Spleen (tissue), 11 donors: ENCODE results near the gene USH2A. TPM values are rescaled to one million over a fixed set of nuclear protein-coding genes. Genes with fewer than 3 reads are reported as not detected.

ENCODE experiments used
- DNase-seq: peaks from one replicate; pipeline ENCODE4 v3.0.0-alpha.2; 2020
- H3K27ac ChIP-seq, 8 donors: fragments of 200-600 bp; sonication (generic) in 7 of 8; 1 replicate in 4 of 8; 2 replicates in 4 of 8; pipeline versions ENCODE4 v1.5.0 to v1.8.0; 2016 to 2021; ENCODE audit warnings: inconsistent platforms in 4 of 8, mild to moderate bottlenecking in 4 of 8, moderate library complexity in 1 of 8
- H3K27me3 ChIP-seq, 7 donors: fragments of 200-600 bp; sonication (generic) in 6 of 7; replicated peaks in 1 of 7; 1 replicate in 4 of 7; 2 replicates in 3 of 7; pipeline versions ENCODE4 v1.5.0 to v1.8.0; 2016 to 2021; ENCODE audit warnings: inconsistent platforms in 3 of 7, mild to moderate bottlenecking in 1 of 7
- H3K36me3 ChIP-seq, 6 donors: fragments of 200-600 bp; sonication (generic) in 5 of 6; 1 replicate in 4 of 6; 2 replicates in 2 of 6; pipeline versions ENCODE4 v1.5.0 to v1.8.0; 2016 to 2021; ENCODE audit warnings: inconsistent platforms in 2 of 6
- H3K4me1 ChIP-seq, 6 donors: fragments of 200-600 bp; sonication (generic) in 5 of 6; 1 replicate in 3 of 6; 2 replicates in 3 of 6; pipeline versions ENCODE4 v1.5.0 to v1.8.0; 2016 to 2021; ENCODE audit warnings: inconsistent platforms in 3 of 6
- H3K4me3 ChIP-seq, 8 donors: fragments of 200-600 bp; sonication (generic) in 7 of 8; 1 replicate in 4 of 8; 2 replicates in 4 of 8; pipeline versions ENCODE4 v1.5.0 to v1.8.0; 2016 to 2021; ENCODE audit warnings: inconsistent platforms in 4 of 8, mild to moderate bottlenecking in 4 of 8, moderate library complexity in 2 of 8
- H3K9me3 ChIP-seq, 8 donors: fragments of 200-600 bp; sonication (generic) in 7 of 8; 1 replicate in 4 of 8; 2 replicates in 4 of 8; pipeline versions ENCODE4 v1.5.0 to v1.8.0; 2016 to 2021; ENCODE audit warnings: inconsistent platforms in 4 of 8
- POLR2A ChIP-seq, 3 donors: fragments of 450-650 bp; IDR thresholded peaks; one replicate each; pipeline ENCODE4 v1.5.1; 2017; ENCODE audit warnings: antibody characterized with exemption in 3 of 3, mild to moderate bottlenecking in 1 of 3
- POLR2AphosphoS5 ChIP-seq, 3 donors: sonication (generic); formaldehyde crosslinking; IDR thresholded peaks; one replicate each; pipeline ENCODE4 v1.5.1; 2017; ENCODE audit warnings: antibody characterized with exemption in 3 of 3
- WGBS, 5 donors: extraction: QIAGEN DNeasy Blood & Tissue Kit in 3 of 5; methylation state at CpG; one replicate each; pipeline versions ENCODE4 v1.1.5 to v1.1.7; 2013 to 2018; 5-methylcytosine and 5-hydroxymethylcytosine counted together
- intact Hi-C: fragments of 100-400 bp; cut with DNase I; formaldehyde crosslinking; loops from one replicate; pipeline ENCODE4 v1.15.0; 2023; ENCODE audit warnings: low total_unique reads
- polyA plus RNA-seq, 3 donors: library from polyadenylated mRNA; stranded (reverse); fragments of 200-250 nt; gene quantifications; one replicate each; pipeline ENCODE4 v1.2.1, GENCODE V29; 2013
- total RNA-seq, 7 donors: library from RNA; depleted of rRNA in 3 of 7; stranded (reverse); fragments of >200 nt in 3 of 7; fragmentation: NEBNext Ultra II Directional in 4 of 7; extraction: Animal tissue kit (Norgen Biotek cat#: 25700) in 4 of 7; gene quantifications; one replicate each; pipeline versions ENCODE4 v1.1.0 to v1.2.1, GENCODE V29; 2016 to 2021
- TF ChIP-seq, protein P1 (sequence below), 11 experiments: fragments of 200-600 bp in 7 of 11; fragments of 450-650 bp in 4 of 11; sonication (generic) in 4 of 11; IDR thresholded peaks in 8 of 11; conservative IDR thresholded peaks in 3 of 11; 1 replicate in 7 of 11; 2 replicates in 4 of 11; pipeline versions ENCODE4 v1.4.0 to v1.8.0; 2016 to 2021; ENCODE audit warnings: antibody characterized with exemption in 11 of 11, inconsistent platforms in 4 of 11, mild to moderate bottlenecking in 1 of 11
- donor health status: healthy with polysubstance abuse.
- donor health status: DM: no; HTN: no; CAD: no; lungs with moderate emphysema.
- donor health status: DM: no; HTN: no; CAD: no.
- donor health status: Bipolar disorder and iron deficiency.
- donor health status: healthy.
- donor health status: DM: no; HTN: no; CAD: no.
- donor health status: DM: yes; HTN: yes; CAD: no.

USH2A gene
- total and polyA plus RNA-seq, 10 donors: under 0.01 TPM; not detected in 9

DNA sequence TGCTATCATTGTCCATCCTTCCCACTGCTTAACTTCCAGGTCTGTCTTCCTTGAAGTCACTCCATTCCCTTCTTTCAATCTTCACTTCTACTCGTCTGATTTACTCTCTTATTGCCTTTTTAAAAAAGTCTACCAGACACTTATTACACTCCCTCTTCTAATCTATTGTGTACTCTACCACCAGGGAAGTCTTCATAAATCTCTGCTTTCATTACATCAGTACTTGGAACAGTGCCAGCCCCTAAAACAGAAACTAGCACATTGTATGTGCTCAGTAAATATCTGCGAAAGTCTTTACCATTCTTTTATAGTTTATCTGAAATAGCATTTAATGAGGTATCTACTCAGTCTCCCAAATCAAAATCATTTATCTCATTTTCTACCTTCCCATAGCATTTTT lies 236.4 kb downstream of the USH2A start:
- Histone ChIP-seq H3K9me3 (no peaks in the 10 kb centered on the region), H3K4me3 (no peak overlapping the region), H3K36me3 (no peaks in the 10 kb centered on the region), H3K4me1 (no peaks in the 10 kb centered on the region), H3K27me3 (no peaks in the 10 kb centered on the region), H3K27ac (no peak overlapping the region)
- no peak for DNase-seq
- TF ChIP-seq, protein P1, sequence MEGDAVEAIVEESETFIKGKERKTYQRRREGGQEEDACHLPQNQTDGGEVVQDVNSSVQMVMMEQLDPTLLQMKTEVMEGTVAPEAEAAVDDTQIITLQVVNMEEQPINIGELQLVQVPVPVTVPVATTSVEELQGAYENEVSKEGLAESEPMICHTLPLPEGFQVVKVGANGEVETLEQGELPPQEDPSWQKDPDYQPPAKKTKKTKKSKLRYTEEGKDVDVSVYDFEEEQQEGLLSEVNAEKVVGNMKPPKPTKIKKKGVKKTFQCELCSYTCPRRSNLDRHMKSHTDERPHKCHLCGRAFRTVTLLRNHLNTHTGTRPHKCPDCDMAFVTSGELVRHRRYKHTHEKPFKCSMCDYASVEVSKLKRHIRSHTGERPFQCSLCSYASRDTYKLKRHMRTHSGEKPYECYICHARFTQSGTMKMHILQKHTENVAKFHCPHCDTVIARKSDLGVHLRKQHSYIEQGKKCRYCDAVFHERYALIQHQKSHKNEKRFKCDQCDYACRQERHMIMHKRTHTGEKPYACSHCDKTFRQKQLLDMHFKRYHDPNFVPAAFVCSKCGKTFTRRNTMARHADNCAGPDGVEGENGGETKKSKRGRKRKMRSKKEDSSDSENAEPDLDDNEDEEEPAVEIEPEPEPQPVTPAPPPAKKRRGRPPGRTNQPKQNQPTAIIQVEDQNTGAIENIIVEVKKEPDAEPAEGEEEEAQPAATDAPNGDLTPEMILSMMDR (IDR thresholded peaks at IDR 0.05 in 8 of 11, conservative IDR thresholded peaks at IDR 0.05 in 3 of 11): no peak
- TF ChIP-seq POLR2A (IDR thresholded peaks at IDR 0.05): no peak
- no peak for TF ChIP-seq POLR2AphosphoS5 (IDR thresholded peaks at IDR 0.05)
- WGBS, 5 donors: 62 to 65% (median 63%) methylated on average over 2 of the region's 2 CpGs
- intact Hi-C loops: no loop called here

DNA sequence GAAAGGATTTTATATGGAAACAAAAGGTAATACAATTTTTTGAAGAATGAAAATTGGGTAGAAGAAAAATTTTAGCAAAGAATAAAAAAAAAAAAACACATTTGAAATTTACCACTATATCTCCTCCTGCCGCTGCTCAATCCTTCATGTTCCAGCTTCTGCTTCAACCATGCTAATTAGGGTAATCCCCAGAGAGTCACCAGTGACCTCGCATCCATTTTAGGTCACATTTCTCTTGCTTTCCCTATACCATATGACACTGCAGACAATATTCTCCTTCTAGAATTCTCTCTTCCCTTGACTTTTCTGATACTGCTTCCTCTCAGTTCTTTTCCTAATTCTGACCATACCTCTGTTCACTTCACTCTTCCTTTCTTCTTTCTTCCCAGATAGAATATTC lies 237.1 kb downstream of the USH2A start:
- Histone ChIP-seq H3K4me1 (no peaks in the 10 kb centered on the region), H3K9me3 (no peaks in the 10 kb centered on the region), H3K27me3 (no peaks in the 10 kb centered on the region), H3K4me3 (no peak overlapping the region), H3K27ac (no peak overlapping the region), H3K36me3 (no peaks in the 10 kb centered on the region)
- no peak for TF ChIP-seq POLR2AphosphoS5 (IDR thresholded peaks at IDR 0.05)
- TF ChIP-seq, protein P1 (IDR thresholded peaks at IDR 0.05 in 8 of 11, conservative IDR thresholded peaks at IDR 0.05 in 3 of 11): no peak
- no peak for TF ChIP-seq POLR2A (IDR thresholded peaks at IDR 0.05)
- 69 to 79% (median 75%) methylated on average over 2 of the region's 2 CpGs for WGBS, 5 donors
- no peak for DNase-seq
- intact Hi-C loops: no loop called here

GRCh38 chr1:216184126-216184680 lies 239.0 kb downstream of the USH2A start:
- intact Hi-C loops: no loop called here
- Histone ChIP-seq H3K27ac (no peak overlapping the region), H3K36me3 (no peaks in the 10 kb centered on the region), H3K4me3 (no peak overlapping the region), H3K27me3 (no peaks in the 10 kb centered on the region), H3K9me3 (no peaks in the 10 kb centered on the region), H3K4me1 (no peaks in the 10 kb centered on the region)
- TF ChIP-seq POLR2A (IDR thresholded peaks at IDR 0.05): no peak
- TF ChIP-seq POLR2AphosphoS5 (IDR thresholded peaks at IDR 0.05): no peak
- TF ChIP-seq, protein P1 (IDR thresholded peaks at IDR 0.05 in 8 of 11, conservative IDR thresholded peaks at IDR 0.05 in 3 of 11): no peak
- 51 to 60% (median 58%) methylated on average over 2 of the region's 2 CpGs for WGBS, 5 donors
- no peak for DNase-seq

DNA sequence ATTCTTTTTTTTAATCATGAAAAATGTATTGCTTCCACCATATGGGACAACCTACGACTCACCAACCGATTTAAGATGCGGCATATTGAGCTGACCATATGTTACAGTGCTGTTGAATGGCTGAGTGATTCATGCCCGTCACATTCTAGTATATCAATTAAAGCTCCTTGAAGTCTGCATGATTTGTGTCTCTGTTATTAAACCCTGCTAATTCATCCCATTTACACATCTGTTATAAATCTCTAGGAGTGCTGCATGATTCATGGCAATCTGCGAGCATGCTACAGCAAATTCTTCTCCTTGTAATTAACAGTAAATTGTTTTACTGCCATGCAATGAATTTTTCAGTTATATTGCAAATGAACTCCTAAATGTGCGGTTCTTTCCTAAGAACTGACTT lies 239.8 kb downstream of the USH2A start:
- TF ChIP-seq POLR2A (IDR thresholded peaks at IDR 0.05) (no peak), POLR2AphosphoS5 (IDR thresholded peaks at IDR 0.05) (no peak)
- TF ChIP-seq, protein P1 (IDR thresholded peaks at IDR 0.05 in 8 of 11, conservative IDR thresholded peaks at IDR 0.05 in 3 of 11): no peak
- 63 to 76% (median 73%) methylated on average over 6 of the region's 6 CpGs for WGBS, 5 donors
- Histone ChIP-seq H3K4me1 (no peaks in the 10 kb centered on the region), H3K36me3 (no peaks in the 10 kb centered on the region), H3K4me3 (no peak overlapping the region), H3K27ac (no peak overlapping the region), H3K27me3 (no peaks in the 10 kb centered on the region), H3K9me3 (no peaks in the 10 kb centered on the region)
- no peak for DNase-seq
- intact Hi-C loops: no loop called here
